ENCODE results near the gene UCN2.

UCN2 gene

GRCh38 chr3:48563382-48563918 lies at the start of gene UCN2:
Gene UCN2 (minus strand): TSS chr3:48563781. CDS start chr3:48563124, 657 bp downstream.
- DNase-seq (ENCODE audit: low spot score) (peak; percentile 33), FAIRE-seq (no peak)

DNA sequence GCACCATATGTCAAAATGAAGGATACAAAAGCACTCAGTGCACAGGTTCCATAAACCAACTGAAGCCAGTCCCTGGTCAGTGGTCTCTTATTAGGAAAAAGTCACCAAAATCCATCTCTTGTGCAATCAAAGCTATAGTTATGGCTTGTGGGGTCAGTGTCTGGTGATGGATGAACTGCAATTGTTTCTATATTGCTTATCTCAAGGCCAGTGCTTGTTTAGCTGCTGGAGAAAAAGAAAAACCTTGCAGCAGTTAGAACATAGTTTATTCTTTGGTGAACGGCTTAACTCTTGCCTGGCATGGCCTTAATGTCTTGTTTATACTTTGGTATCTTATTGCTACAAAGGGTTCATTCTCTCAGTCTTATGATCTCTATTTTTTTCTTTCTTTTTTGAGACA lies 48.7 kb upstream of the UCN2 start:
- DNase-seq (ENCODE audit: low spot score), result no peak
- no peak for FAIRE-seq

GRCh38 chr3:48609088-48610005 lies 45.8 kb upstream of the UCN2 start, which contains the start of gene UQCRC1:
Gene UQCRC1 (minus strand): TSS chr3:48609646. CDS start chr3:48609620, 26 bp downstream.
- peak; percentile 51 for FAIRE-seq
- DNase-seq (ENCODE audit: low spot score), result peak; percentile 85

- no peak for DNase-seq (ENCODE audit: low spot score)
- FAIRE-seq, result no peak
These were observed 43.9 kb upstream of the UCN2 start for GRCh38 chr3:48607519-48607918.

- no peak for FAIRE-seq
These were observed 38.0 kb upstream of the UCN2 start for GRCh38 chr3:48601622-48601994.

DNA sequence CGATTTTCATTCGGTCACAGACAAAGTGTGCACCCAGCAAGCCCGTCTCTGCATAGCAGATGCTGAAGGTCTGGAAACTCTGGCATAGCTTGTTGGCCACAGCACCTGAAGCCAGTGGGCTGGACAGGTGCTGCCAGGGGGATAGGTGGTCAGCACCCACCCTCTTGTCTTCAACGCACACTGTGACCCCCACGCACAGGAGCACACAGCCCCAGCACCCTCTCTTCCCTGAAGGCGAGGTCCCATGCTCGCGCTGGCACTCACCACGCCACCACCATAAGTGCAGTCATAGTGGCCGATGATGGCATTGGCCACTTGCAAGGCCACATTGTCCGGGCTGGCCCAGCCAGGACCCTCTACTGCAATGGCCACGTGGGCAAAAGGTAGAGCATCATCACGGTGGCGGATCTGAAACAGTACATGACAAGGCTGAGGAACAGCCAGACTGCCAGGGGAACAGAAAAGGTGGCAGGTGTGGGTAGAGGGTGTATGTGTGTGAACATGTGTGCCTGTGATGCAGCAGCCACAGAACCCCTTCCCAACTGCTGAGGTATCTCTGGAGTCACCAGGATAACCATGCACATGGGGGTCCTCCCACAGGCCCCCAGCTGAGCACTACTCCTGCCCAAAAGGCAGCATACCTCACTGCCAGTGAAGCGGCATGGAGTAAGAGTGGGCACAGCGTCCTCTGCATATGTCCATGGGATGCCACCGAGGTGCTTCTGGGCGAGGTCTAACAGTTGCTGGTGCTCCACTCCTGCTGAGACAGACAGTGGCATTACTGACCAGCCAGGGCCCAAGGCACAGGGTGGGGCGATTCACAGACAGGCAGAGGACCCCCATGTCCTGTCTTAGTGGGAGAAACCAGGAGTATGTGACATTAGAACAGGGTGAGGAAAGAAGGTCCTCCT lies 37.4 kb upstream of the UCN2 start:
- DNase-seq (ENCODE audit: low spot score) (no peak), FAIRE-seq (no peak)

More at GRCh38 chr3:48601622-48601994, 38.0 kb upstream of the UCN2 start:
- no peak for DNase-seq (ENCODE audit: low spot score)

- no peak for DNase-seq (ENCODE audit: low spot score)
- no peak for FAIRE-seq
These were observed 36.1 kb upstream of the UCN2 start for GRCh38 chr3:48599509-48600285.

- no peak for DNase-seq (ENCODE audit: low spot score)
- no peak for FAIRE-seq
These were observed 35.5 kb upstream of the UCN2 start for GRCh38 chr3:48599077-48599501.

- FAIRE-seq (no peak), DNase-seq (ENCODE audit: low spot score) (no peak)
These were observed 34.9 kb upstream of the UCN2 start for GRCh38 chr3:48598323-48599076.

DNA sequence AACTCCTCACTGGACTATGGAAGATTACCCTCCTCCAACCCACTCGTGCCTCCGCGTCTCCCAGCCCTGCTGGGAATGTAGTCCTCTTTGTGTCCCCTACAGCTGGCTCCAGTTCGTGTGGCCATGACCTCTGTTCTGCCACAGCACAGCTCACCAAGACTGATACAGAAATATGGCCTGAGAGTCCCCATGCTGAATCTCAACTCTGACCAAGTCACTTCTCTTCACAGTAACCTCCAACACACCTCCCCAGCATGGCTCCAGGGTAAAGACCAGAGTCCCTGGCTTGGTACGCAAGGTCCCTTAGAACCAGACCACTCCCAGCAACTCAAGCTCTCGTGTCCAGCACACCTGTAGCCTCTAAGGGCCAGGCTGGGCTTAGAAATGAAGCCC lies 33.8 kb upstream of the UCN2 start:
- DNase-seq (ENCODE audit: low spot score) (no peak), FAIRE-seq (no peak)

GRCh38 chr3:48596676-48597407 lies 33.3 kb upstream of the UCN2 start:
- DNase-seq (ENCODE audit: low spot score) (no peak), FAIRE-seq (no peak)

DNA sequence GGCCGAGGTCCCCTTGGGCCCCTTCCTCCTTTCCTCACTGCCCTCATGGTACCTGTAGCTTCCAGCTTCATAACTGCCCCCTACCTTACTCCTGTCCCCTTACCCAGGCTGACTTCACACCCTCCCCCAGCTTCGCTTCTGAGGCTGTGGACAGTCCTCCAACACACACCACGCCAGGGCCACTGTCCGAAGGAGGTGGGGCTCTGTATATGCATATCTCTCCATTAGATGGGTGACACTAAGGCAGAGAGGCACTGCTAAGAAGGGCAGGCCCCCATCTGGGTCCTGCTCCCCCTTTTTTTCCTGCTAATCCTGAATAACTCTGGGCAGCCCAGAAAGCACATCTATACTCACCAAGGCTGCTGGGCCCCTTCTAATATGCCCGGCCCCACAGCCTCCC lies 32.6 kb upstream of the UCN2 start:
- DNase-seq (ENCODE audit: low spot score) (no peak), FAIRE-seq (no peak)

DNA sequence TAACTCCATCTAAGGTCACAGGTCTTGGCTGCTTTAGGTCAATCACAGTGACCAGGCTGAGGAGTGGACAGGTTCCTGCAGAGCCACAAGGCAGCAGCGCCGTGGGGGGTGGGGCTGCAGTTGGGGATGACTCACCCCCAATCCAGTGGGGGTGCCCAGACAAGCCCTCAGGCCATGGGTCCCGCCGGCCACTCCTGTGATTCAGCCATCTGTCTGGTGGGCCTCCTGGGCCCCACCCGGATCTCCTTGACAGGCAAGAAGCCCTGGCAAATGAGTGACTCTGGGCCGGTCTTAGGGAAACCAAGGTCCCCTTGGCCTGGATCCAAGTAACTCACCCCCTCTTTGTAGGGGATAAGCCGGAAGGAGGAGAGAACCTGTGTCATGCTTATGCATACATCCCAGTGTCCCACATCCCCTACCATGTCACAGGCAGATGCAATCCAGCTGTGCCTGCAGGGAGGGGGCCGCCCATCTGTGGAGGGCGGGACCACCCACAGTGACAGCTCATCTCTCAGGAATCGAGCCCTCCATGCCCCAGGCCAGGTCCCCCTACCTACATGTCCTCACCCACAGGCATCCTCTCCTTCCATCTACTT lies 32.0 kb upstream of the UCN2 start:
- DNase-seq (ENCODE audit: low spot score) (peak; percentile 99), FAIRE-seq (peak; percentile 90)

- FAIRE-seq, result no peak
- DNase-seq (ENCODE audit: low spot score), result no peak
These were observed 31.5 kb upstream of the UCN2 start, which contains the start of gene COL7A1 for GRCh38 chr3:48595075-48595525. Gene COL7A1 (minus strand): TSS chr3:48595329. CDS start chr3:48595159, 170 bp downstream.

DNA sequence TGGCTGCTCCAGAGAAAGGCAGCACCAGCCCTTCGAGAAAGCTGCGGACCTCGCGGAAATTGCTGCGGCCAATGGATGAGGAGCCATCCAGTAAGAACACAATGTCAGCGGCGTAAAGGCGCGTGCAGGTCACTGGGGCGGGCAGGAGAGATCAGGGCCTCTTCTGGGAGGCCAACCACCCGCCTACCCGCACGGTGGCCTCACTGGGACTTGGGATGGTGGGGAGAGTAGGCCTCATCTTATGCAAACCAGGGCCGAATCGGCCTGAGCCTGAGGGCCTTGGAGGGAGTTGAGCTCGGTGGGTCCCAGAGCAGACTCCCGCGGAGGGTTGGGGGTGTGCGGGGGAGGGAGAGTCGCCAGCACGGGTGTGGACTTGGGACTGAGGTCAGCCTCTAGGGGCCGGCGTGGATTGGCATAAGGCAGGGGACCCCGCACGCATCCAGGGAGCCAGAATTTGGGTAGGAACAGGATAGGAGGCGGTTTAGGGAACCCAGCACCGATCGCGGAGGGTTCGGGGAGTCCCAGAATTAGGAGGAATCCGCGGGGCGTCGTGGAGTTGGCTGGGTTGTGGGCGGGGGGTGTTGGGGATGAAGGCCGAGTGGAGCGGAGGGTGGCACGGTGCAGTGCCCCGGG lies 31.0 kb upstream of the UCN2 start:
- FAIRE-seq, result no peak
- peak; percentile 20 for DNase-seq (ENCODE audit: low spot score)

GRCh38 chr3:48593337-48593736 lies 29.8 kb upstream of the UCN2 start:
- DNase-seq (ENCODE audit: low spot score) (no peak), FAIRE-seq (no peak)

DNA sequence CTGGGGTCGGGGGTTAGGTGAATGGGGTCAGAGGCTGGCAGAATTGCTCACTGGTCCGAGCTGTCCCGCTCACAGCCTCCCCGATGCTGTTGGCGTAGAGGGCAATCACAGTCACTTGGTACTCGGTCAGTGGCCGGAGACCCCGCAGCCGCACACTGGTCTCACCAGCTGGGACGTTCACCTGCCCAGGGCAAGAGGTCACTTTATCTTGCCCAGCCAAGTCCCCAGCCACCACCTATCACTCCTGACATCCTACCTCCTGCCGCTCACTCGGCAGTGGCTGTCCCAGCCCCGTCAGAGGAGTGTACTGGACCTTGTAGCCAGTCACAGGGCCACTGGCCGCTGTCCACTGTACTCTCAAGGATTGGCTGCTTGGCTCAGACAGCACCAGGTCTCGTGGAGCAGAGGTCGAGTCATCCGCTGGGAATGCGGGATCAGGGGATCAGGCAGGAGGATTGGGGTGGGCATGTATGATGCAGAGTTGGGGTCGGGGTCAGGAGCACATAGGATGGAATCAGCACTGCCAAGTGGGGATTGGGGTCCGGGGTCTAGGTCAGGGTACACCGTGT lies 29.0 kb upstream of the UCN2 start:
- FAIRE-seq (no peak), DNase-seq (ENCODE audit: low spot score) (peak; percentile 33)

DNA sequence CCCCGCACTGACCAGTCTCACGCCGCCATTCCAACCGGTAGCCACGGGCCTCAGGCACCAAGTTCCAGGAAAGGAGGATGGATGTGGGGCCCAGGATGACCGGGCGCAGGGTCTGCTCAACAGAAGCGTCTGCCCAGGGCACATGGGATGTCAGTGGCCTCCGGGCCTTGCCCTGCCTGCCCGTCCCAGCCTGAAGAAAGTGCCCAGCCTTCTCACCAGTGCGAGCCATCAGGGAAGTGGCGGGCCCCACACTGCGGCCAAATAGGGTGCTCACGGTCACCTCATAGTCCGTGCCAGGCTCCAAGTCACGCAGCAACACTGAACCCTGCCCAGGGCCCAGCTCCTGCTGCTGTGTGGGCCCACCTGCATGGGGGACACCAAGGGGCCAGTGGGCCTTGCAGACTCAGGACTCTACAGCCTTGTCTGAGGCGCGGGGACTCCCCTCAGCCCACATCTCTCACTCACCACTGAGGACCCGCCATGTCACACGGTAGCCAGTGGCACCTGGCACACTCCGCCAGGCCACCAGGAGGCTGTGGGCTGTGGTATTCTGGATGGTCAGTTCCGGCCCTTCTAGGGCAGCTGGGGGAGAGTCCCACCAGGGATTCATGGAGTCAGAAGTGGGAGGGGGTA lies 28.4 kb upstream of the UCN2 start:
- no peak for FAIRE-seq
- DNase-seq (ENCODE audit: low spot score), result no peak

All from RCC 7860 (cell line).